ENCODE data around the gene GRIN2D. TPM values are rescaled to one million over a fixed set of nuclear protein-coding genes. Genes with fewer than 3 reads are reported as not detected.

Gene GRIN2D
- polyA plus RNA-seq, 3 donors: 0.13 to 0.29 TPM; not detected in 1

DNA sequence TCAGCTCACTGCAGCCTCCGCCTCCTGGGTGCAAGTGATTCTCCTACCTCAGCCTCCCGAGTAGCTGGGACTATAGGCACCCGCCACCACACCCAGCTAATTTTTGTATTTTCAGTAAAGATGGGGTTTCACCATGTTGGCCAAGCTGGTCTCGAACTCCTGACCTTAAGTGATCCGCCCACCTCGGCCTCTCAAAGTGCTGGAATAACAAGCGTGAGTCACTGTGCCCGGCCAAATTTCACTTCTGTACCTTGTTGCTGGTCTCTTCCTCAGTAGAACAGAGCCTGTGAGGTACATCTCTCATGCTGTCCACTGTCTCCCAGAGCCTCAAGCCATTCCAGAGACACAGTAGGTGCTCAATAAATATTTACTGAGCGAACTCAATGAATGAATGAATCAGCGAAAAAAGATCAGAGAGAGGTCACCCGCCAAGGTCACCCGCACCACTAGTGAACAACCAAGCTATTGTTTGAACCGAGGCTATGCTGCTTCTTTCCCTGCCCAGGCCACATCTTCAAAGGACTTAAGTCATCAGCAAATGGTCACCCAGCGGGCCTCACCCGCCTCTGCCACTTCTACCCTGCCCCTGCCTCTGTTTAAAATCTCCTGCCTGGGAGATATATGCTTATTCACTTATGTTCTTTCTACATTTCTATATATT is 39.0 kb upstream of the GRIN2D start:
- Histone ChIP-seq H3K9me3 (replicated peaks in 1 of 2; ENCODE audit: control insufficient read depth in 1 of 2, insufficient read depth in 1 of 2, low read length in 2 of 2) (no peaks in the 10 kb centered on the region), H3K4me1 (ENCODE audit: control insufficient read depth in 1 of 2, insufficient read depth in 2 of 2, low read length in 2 of 2) (no peaks in the 10 kb centered on the region), H3K27ac (ENCODE audit: low read depth in 1 of 2, low read length in 2 of 2) (no peak overlapping the region), H2AFZ (ENCODE audit: insufficient read depth, low read depth, low read length, poor library complexity, severe bottlenecking) (no peak overlapping the region), H3K79me2 (ENCODE audit: insufficient read depth, low read length) (no peaks in the 10 kb centered on the region), H3K27me3 (ENCODE audit: control insufficient read depth in 2 of 2, insufficient read depth in 2 of 2, low read length in 2 of 2) (no peaks in the 10 kb centered on the region), H3K4me2 (replicated peaks; ENCODE audit: extremely low read depth, low read length, poor library complexity, severe bottlenecking) (no peak overlapping the region), H3K9ac (ENCODE audit: insufficient read depth, low read length, poor library complexity, severe bottlenecking) (no peak overlapping the region), H4K20me1 (ENCODE audit: insufficient read depth, low read length) (no peaks in the 10 kb centered on the region), H3K36me3 (replicated peaks in 1 of 2; ENCODE audit: control insufficient read depth in 1 of 2, insufficient read depth in 2 of 2, low read length in 2 of 2) (no peaks in the 10 kb centered on the region), H3K4me3 (replicated peaks in 1 of 3; ENCODE audit: low read depth in 2 of 3, low read length in 3 of 3) (no peak overlapping the region)
- no peak for DNase-seq
- peaks cover 0 to 3% (median 0%) of the 10 kb centered on the region in 3 donors for H3K27me3 Mint-ChIP-seq (ENCODE audit: low read depth in 3 of 3)
- no peak overlapping the region for H3K27ac Mint-ChIP-seq
- 92% methylated on average over 10 of the region's 15 CpGs for WGBS (ENCODE audit: insufficient coverage)
- intact Hi-C loops (cut with micrococcal nuclease): loop anchor here (5.0 kb wide), 2 partner anchors 37 to 42 kb away; no protein-coding TSS in a partner anchor
- no peak overlapping the region for H3K4me3 Mint-ChIP-seq
- H3K36me3 Mint-ChIP-seq: peaks cover 11 to 17% of the 10 kb centered on the region in 2 donors
- H3K9me3 Mint-ChIP-seq: peaks cover 0 to 3% (median 0%) of the 10 kb centered on the region in 7 donors
- TF ChIP-seq, protein P1, sequence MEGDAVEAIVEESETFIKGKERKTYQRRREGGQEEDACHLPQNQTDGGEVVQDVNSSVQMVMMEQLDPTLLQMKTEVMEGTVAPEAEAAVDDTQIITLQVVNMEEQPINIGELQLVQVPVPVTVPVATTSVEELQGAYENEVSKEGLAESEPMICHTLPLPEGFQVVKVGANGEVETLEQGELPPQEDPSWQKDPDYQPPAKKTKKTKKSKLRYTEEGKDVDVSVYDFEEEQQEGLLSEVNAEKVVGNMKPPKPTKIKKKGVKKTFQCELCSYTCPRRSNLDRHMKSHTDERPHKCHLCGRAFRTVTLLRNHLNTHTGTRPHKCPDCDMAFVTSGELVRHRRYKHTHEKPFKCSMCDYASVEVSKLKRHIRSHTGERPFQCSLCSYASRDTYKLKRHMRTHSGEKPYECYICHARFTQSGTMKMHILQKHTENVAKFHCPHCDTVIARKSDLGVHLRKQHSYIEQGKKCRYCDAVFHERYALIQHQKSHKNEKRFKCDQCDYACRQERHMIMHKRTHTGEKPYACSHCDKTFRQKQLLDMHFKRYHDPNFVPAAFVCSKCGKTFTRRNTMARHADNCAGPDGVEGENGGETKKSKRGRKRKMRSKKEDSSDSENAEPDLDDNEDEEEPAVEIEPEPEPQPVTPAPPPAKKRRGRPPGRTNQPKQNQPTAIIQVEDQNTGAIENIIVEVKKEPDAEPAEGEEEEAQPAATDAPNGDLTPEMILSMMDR (IDR thresholded peaks at IDR 0.05): no peak
- H3K4me1 Mint-ChIP-seq: no peaks in the 10 kb centered on the region

DNA sequence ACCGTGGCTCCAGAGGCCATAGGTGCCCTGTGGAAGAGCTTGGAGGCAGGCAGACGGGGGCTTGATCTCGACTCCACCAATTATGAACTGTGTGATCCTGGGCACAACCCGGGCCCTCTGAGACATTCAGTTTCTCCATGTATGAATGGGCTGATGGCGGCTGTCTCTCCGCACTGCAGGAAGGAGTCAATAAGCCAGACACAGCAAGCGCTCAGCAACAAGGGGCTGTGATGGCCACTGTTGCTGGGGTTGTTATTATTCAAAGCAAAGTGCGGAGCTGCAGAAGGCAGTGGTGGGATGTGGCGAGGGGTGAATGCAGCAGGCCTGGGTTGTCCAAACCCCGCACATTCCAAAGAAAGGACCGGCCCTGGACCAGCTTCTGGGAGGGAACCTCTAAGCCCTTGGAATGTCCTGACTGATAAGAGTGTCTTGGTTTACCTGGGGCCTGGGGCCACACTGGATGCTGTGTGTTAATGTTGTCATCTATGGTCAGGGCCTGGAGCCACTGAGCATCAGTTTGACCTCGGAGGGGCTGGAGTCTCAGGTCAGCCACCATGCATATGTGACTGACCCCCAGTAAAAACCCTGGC is 38.0 kb upstream of the GRIN2D start:
- no peak overlapping the region for H3K9ac ChIP-seq (ENCODE audit: insufficient read depth, low read length, poor library complexity, severe bottlenecking)

More for the DNA sequence above, 38.0 kb upstream of the GRIN2D start:
- Mint-ChIP-seq H3K36me3 (peaks cover 14 to 24% of the 10 kb centered on the region in 2 donors), H3K4me3 (no peak overlapping the region), H3K9me3 (peaks cover 0 to 3% (median 0%) of the 10 kb centered on the region in 7 donors), H3K27me3 (ENCODE audit: low read depth in 3 of 3) (peaks cover 0 to 3% (median 1%) of the 10 kb centered on the region in 3 donors), H3K27ac (peak overlapping the region in 1 of 7 donors; percentile 6), H3K4me1 (no peaks in the 10 kb centered on the region)
- TF ChIP-seq, protein P1 (IDR thresholded peaks at IDR 0.05): no peak
- Histone ChIP-seq H4K20me1 (ENCODE audit: insufficient read depth, low read length) (no peaks in the 10 kb centered on the region), H3K36me3 (replicated peaks in 1 of 2; ENCODE audit: control insufficient read depth in 1 of 2, insufficient read depth in 2 of 2, low read length in 2 of 2) (no peaks in the 10 kb centered on the region), H2AFZ (ENCODE audit: insufficient read depth, low read depth, low read length, poor library complexity, severe bottlenecking) (no peak overlapping the region), H3K27ac (ENCODE audit: low read depth in 1 of 2, low read length in 2 of 2) (no peak overlapping the region), H3K9me3 (replicated peaks in 1 of 2; ENCODE audit: control insufficient read depth in 1 of 2, insufficient read depth in 1 of 2, low read length in 2 of 2) (no peaks in the 10 kb centered on the region), H3K4me3 (replicated peaks in 1 of 3; ENCODE audit: low read depth in 2 of 3, low read length in 3 of 3) (no peak overlapping the region), H3K79me2 (ENCODE audit: insufficient read depth, low read length) (no peaks in the 10 kb centered on the region), H3K4me1 (ENCODE audit: control insufficient read depth in 1 of 2, insufficient read depth in 2 of 2, low read length in 2 of 2) (no peaks in the 10 kb centered on the region), H3K27me3 (ENCODE audit: control insufficient read depth in 2 of 2, insufficient read depth in 2 of 2, low read length in 2 of 2) (no peaks in the 10 kb centered on the region), H3K4me2 (replicated peaks; ENCODE audit: extremely low read depth, low read length, poor library complexity, severe bottlenecking) (no peak overlapping the region)
- no peak for DNase-seq
- intact Hi-C loops (cut with micrococcal nuclease): no loop called here
- 93% methylated on average over 11 of the region's 12 CpGs for WGBS (ENCODE audit: insufficient coverage)
